HG03039 (cell line): Measurements from ENCODE around the gene ZDHHC13.

ENCODE experiments used
- ATAC-seq: cut with Tn5 transposase; IDR thresholded peaks from one replicate; pipeline ENCODE4 v1.9.1; 2021; ENCODE audit warnings: mild to moderate bottlenecking, moderate library complexity; ENCODE audit not compliant: unreplicated experiment

Gene ZDHHC13, protein sequence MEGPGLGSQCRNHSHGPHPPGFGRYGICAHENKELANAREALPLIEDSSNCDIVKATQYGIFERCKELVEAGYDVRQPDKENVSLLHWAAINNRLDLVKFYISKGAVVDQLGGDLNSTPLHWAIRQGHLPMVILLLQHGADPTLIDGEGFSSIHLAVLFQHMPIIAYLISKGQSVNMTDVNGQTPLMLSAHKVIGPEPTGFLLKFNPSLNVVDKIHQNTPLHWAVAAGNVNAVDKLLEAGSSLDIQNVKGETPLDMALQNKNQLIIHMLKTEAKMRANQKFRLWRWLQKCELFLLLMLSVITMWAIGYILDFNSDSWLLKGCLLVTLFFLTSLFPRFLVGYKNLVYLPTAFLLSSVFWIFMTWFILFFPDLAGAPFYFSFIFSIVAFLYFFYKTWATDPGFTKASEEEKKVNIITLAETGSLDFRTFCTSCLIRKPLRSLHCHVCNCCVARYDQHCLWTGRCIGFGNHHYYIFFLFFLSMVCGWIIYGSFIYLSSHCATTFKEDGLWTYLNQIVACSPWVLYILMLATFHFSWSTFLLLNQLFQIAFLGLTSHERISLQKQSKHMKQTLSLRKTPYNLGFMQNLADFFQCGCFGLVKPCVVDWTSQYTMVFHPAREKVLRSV

GRCh38 chr11:19116971-19117759 is at the start of gene ZDHHC13:
Gene ZDHHC13, plus strand, starts transcription at chr11:19117168. Its CDS starts 82 bp downstream, at chr11:19117250.
- peak; percentile 99 for ATAC-seq

GRCh38 chr11:19071255-19071654 is 45.7 kb upstream of the ZDHHC13 start:
- peak; percentile 95 for ATAC-seq

DNA sequence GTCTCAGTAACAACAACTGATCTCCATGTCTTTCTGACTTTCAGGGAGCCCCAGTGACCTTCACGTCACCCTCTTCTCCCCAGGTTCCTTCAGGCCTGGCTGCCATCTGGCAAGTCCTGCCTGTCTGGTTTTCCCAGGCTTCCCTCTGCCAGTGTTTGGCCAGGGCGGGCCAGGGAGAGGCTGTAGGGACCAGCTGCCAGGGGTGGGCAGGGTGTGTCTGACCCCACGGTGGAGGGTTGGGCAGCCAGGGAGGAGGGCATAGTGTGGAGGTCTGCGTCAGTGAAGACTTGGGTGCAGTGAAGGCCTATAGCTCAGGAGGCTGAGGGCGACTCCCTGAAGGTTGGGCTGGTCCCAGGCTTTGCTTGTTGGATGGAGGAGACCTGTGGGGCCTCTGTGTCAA is 44.5 kb upstream of the ZDHHC13 start:
- ATAC-seq = no peak

DNA sequence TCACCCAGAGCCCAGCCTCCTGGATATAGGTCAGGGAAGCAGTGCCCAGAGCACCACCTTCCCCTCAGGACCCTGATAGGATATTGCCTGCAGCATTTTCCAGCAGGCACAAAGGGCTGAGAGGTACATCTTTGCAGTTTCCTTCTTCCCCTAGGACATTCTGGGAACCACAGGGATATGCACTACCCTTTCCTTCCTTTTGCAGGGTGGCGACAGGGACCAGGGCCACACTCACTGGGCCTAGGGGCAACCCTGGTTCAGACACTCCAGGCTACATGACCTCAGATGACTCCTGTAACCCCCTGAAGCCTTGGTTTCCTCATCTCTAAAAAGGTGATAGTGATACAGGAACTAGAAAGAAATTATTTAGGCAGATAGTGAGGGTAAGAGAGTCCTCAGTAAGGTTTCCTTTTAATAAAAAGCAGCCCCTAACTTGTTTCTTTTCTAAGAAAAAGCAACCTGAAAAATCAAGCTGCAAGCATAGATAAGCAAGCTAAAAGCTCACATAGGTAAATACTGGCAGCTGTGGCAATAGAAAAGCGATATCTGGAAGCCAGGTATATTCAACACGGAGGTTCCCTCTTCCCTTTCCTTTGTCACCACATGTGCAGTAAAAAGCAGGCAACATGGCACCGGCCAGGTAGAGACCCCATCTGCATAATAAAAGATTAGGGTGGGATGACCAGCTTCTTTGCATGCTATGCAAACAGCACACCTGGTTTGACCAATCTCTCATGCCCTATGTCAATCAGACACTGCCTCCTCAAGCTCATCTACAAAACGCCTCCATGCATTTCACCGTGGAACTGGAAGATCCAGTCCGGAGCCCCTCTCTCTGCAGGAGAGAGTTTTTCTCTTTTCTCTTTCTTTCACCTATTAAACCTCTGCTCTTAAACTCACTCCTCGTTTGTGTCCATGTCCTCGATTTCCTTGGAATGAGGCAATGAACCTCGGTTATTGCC is 43.2 kb upstream of the ZDHHC13 start:
- no peak for ATAC-seq

DNA sequence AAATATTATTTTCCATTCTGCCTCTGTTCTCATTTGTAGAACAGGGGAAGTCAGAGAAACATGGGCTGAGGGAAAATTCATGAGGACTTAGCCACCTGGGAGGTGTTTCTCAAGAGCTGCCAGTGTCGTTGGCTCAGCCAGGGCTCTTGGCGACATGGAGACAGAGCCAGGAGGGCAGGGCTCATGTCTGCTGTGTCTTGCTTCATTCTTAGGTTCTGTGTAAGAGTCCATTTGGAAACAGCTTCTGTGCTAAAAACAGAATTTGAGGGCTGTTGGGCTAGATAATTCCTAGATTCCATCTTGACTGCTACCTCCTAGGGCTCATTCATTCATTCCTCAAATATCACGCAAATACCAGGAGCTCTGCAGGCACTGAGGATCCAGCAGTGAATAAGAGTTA is 41.3 kb upstream of the ZDHHC13 start:
- ATAC-seq = no peak

DNA sequence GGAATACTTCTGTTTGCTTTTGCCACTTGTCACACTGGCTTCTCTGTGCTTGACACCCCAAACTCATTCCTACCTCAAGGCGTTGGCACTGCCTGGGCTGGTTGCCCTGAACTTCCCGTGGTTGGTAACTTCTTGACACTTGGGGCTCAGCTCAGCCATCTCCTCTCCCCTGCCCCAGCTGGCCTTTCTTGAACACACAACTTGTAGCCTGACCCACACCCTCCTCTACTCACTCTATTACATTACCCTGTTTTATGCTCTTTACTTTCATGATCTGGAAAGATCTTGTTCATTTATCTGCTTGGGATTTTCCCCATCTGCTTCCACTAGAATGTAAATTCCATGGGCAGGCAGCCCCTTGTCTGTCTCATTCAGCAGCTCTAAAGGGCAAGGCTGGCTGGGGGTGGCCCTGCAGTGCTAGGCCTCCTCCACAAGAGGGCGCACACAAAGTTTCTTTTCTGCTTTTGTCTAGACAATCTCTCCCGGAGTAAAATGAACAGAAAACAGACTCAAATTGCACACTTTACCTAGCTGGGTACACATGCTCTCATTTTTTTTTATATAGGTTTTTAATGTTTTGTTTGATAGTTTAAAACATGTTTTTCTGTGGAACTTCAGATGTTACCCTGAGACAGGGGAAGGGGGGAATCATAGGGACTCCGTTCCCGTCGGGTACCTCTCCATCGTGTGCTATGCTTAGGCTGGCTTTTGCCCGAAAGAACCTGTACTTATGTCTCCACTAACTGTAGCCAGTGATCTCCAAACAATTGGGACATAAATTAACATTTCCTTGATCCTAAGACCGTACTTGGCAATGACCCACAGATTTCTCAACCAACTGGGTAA is 40.0 kb upstream of the ZDHHC13 start:
- no peak for ATAC-seq

GRCh38 chr11:19077965-19078364 is 39.0 kb upstream of the ZDHHC13 start:
- ATAC-seq = no peak

DNA sequence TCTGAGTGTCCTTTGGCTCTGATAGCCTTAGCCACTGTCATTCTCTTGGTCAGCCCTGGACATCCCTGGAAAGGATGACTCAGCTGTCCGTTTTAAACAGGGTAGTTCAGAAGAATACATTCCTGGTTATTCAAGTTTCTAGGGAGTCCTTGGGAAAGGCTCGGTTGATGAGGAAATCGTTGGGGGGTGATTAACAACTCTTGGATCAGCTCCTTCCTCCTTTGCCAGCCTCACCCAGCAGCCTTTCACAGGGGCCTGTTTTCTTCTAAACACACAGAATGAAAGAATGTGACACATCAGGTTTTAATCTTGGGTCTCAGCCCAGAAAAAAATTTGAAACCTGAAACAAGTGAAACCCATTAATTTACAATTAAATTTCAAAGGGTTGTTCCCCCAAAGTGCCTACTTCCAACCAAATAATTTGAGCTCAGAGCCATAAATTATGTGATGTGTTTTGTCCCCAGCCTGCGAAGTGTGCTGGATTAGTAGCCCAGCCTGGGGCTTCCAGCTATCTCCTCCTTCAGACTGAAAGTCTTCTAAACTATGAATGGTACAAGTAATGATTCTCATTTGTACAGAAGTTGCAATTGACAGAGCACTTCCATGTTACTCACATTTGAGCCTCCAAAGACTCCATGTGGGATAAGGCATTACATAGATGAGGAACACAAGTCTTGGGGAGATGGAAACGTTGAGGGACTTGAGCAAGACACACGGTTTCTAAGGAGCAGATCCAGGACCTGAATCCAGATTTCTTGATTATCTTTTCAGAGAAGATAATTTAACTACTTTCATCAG is 37.1 kb upstream of the ZDHHC13 start:
- ATAC-seq = no peak

GRCh38 chr11:19080579-19080993 is 36.4 kb upstream of the ZDHHC13 start:
- no peak for ATAC-seq

DNA sequence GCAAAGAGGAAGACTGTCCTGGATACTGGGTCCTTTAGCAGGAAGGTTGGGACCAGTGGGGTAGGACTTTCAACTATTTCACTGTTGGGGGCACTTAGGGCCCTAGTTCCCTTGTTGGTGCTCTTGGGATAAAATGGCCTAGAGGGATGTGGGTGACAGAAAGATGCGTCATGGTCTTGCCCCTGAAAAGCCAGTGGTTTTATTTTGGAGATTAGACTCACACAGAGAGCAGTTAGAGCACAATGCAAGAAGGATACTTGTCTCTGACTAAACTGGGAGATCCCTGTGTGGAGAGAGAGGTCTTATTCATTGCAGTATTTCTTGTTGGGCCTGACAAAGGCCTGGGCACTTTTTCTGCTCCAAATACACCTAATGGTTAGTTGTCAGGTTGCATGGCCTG is 33.8 kb upstream of the ZDHHC13 start:
- no peak for ATAC-seq

GRCh38 chr11:19084661-19085315 is 32.2 kb upstream of the ZDHHC13 start:
- no peak for ATAC-seq

- ATAC-seq = no peak
Measured at GRCh38 chr11:19087658-19088057, 29.3 kb upstream of the ZDHHC13 start.

DNA sequence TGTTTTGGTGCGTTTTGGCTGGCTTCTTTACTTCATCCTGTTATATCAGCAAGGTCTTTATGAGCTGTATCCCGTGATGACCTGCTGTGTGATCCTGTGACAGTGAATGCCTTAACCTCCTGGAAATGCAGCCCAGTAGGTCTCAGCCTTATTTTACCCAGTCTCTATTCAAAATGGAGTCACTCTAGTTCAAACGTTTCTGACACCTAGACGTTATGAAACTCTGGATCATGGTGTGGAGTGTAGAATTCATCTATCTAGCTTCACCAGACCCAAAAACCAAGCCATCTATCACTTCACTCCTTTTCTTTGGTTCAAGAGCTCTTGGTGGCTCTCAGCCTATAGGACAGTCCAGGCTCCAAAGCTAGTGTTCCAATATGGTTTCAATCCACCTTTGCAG is 28.2 kb upstream of the ZDHHC13 start:
- no peak for ATAC-seq

DNA sequence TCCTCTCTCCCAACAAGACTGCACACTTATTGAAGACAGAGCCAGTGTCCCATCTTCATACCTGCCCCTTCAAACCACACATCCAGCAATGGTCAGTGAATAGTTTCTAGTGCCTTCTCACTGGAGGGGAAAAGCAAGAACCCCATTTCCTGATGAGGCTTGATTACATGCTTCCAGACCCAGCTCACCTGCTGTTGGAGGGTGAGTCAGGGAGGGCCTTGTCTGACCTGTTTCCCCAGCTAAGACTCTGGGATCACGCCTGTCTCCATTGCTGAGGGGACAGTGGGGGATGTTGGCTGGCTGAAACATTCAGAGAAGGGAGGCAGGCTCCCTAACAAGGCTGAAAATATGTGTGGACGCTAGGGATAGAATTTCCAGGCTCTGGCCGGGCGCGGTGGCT is 27.5 kb upstream of the ZDHHC13 start:
- no peak for ATAC-seq

DNA sequence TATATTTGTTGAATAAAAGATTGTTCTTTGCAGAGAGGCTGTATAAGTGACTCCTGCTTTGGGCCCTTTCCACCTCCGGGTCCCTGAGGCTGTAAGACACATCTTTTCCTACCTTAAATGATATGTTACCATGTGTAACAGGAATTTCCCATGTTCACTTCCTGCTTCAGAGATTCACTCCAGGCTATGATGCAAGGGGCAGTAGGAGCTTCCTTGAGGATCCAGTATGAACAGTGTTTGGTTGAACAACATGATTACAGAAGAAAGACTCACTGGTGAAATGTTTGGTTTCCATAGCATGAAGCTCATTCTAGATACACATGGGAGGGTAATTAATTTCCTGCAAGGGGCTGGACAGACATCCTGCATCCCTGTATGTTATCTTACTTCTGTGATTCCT is 25.6 kb upstream of the ZDHHC13 start:
- ATAC-seq = no peak

DNA sequence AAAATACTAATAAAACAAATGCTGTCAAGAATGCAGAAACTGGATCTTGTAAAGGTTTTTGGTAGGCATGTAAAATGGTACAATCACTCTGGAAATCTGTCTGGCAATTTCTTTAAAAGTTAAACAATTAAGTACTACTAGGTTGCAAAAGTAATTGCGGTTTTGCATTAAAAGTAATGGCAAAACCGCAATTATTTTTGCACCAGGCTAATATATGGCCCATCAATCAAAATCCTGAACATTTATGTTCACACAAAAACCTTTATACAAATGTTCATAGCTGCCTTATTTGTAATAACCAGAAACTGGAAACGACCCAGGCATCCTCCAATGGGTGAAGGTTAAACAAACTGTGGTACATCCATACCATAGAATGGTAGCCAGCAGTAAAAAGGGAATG is 24.6 kb upstream of the ZDHHC13 start:
- ATAC-seq = no peak

- ATAC-seq = no peak
Measured at GRCh38 chr11:19092850-19093249, 24.1 kb upstream of the ZDHHC13 start.

GRCh38 chr11:19093976-19094375 is 23.0 kb upstream of the ZDHHC13 start:
- no peak for ATAC-seq
